GM12873 (cell line): ENCODE results near the gene CD82.

Source experiments
- TF ChIP-seq, protein P1 (sequence below): IDR thresholded peaks from 2 replicates; pipeline ENCODE4 v1.5.1; 2012; ENCODE audit warnings: low read depth, mild to moderate bottlenecking, moderate library complexity, low read length, control low read depth; ENCODE audit not compliant: insufficient read depth; ENCODE audit errors: missing control alignments

Gene CD82

DNA sequence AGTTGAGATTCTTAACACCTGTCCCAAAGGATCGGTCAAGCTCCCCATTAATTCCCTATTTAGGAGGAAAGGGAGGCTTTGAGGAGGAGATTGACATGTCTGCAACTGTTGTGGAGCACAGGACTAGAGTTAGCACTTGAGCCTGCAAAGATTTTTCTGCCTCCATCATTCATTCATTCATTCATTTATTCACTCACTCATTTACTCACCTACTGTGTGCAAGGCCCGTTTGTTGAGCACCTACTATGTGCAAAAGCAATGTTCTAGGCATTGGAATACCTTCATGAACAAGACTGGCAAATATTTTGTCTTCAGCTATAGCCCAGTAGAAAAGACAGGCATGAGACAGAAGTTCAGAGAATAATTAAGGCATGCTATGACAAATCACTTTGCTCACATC lies 43.2 kb upstream of the CD82 start:
- TF ChIP-seq, protein P1, sequence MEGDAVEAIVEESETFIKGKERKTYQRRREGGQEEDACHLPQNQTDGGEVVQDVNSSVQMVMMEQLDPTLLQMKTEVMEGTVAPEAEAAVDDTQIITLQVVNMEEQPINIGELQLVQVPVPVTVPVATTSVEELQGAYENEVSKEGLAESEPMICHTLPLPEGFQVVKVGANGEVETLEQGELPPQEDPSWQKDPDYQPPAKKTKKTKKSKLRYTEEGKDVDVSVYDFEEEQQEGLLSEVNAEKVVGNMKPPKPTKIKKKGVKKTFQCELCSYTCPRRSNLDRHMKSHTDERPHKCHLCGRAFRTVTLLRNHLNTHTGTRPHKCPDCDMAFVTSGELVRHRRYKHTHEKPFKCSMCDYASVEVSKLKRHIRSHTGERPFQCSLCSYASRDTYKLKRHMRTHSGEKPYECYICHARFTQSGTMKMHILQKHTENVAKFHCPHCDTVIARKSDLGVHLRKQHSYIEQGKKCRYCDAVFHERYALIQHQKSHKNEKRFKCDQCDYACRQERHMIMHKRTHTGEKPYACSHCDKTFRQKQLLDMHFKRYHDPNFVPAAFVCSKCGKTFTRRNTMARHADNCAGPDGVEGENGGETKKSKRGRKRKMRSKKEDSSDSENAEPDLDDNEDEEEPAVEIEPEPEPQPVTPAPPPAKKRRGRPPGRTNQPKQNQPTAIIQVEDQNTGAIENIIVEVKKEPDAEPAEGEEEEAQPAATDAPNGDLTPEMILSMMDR = no peak

DNA sequence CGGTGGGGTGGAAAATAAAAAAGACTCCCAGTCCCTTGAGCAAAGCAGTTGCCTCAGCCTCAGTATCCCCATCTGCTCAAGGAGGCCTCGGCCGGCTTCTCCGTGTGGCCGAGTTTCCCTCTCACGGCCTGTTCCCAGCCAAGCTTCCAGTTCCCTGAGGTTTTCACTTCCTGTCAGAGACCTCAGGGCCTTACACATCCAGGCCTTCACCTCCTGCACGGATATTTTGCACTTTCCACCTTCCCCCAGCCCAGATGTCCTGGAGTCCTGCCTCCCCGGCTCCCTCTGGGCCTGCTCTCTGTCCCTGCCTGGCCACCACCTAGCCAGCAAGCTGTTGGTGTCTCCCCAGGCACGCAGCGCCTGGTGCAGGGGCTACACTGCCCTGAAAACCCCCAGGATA lies 41.1 kb upstream of the CD82 start:
- TF ChIP-seq, protein P1 = no peak

DNA sequence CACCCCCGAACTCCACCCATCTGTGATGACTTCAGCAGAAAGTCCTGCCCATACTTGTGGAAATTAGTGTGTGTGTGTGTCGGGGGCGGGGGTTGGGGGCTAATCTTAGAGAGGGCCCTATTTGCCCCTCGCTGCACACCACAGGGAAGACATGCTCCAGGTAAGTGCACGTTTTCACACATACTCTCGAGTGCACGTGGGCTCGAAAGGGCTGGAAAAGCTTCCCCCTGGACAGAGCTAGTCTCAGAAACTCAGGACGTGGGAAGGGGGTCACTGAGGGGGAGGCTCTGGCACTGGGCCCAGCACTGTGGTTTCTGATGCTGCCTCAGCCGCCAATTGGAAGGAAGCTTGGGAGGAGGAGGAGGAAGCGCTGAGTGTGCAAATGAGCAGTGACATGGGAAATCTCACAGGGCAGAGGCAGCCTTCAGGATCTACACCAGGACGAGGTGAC lies 40.7 kb upstream of the CD82 start:
- TF ChIP-seq, protein P1 = no peak

DNA sequence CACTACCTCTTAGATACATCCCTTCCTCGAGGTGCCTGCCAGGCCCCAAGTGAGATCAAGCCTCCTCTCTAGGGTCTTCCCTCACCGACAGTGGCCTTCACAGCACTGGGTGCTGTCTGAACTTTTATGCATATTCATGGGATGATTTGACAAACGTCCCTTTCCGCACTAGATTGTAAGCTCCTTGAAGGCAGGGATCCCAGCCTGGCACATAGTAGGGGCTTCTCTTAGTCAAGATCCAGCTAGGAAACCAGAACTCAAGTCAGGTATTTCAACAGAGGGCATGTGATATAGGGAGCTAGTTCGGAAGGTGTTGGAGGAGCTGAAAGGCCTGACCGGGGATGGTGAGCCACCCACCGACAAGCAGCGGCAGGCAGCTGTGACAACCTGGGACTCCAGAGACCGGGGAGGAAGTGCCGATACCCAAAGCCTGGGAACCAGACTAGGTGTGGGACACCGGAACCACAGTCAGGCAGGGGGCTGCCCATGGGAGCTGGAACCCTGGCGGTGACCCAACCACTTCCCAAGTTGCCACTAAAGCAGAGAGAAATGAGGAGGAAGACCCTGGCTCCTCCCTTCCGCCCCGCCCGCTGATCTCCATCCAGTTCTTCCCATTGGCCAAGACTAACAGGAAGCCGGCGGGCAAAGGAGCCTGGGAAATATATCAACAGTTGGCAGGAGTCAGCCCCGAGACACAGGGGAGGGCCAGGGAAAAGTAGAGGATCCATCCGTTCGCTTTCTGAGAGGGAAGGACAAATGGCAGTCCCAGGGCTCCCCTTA lies 39.8 kb upstream of the CD82 start:
- TF ChIP-seq, protein P1 = no peak

DNA sequence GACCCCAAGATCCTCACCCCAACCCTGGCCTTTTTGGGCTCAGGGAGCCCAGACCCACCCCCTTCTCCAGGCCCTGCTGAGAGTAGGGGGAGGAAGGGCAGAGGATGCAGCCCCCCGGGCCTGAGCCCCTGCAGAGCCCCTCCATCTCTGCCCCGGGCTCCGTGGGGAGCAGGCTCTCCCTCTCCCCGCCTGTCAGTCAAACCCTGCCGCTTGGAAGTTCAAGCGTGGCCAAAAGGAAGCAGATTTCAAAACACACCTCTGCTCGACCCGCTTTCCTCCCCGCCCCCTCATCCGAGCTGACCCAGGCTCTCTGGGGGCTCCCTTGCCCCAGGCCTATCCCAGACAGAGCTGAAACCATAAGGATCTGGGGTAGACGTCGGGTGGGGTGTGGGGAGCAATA lies 39.0 kb upstream of the CD82 start:
- TF ChIP-seq, protein P1 = no peak

DNA sequence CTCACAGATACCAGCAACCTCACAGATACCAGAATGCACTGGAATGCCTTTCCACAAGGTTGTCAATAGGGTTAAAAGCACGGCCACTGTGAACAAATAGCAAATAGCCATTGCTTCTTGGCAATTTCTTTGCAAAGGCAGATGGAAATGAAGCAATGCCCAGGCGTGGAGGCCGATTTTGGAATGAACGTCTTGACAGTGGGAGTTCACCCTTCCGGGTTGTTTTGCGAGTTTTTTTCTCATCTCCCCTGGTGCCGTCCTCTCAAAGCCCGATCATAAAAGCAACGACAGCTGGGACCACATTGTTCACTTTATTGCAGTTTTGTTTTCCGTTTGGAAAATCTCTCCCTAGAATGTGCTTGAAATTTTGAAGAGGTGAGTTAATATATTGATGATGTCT lies 38.0 kb upstream of the CD82 start:
- TF ChIP-seq, protein P1 = no peak

DNA sequence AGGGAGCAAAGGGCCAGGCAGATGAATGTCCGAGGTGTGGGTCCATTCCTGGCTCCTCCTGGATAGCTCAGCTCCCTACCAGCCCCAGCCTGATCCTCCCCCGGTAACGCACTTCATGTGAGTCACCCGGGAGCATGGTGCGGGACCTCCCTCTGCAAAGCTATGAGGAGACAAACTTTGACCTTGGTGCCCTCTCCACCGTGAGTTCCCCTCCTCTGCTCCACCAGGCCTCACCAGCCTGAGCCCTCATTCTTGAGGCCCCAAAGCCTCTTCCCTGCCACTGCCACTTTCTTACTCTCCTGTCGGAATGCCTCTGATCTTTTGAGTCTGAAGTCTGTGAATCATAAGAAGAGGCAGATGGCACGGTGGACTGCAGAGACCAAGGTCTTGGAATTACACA lies 37.4 kb upstream of the CD82 start:
- TF ChIP-seq, protein P1 = no peak
